Measurements from ENCODE around the gene DPYD.

Gene DPYD

DNA sequence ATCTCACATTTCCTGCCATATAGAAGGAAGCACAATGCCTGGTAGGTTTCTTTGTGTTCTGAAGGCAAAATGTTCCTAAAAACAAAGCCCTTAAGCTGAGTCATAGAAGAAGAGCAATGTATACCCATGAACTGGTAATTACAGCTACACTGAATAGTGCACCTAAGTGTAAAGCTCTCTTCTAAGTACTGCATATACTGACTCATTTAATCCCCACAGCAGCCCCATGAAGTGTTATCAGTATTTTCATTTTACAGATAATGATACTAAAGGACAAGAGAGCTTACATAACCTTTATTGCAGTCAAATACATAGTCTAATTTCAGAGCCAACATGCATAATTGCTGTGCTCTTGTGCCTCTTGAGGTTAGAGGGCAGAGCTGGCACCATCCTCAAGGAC lies 239.9 kb downstream of the DPYD start:
- DNase-seq, result no peak

DNA sequence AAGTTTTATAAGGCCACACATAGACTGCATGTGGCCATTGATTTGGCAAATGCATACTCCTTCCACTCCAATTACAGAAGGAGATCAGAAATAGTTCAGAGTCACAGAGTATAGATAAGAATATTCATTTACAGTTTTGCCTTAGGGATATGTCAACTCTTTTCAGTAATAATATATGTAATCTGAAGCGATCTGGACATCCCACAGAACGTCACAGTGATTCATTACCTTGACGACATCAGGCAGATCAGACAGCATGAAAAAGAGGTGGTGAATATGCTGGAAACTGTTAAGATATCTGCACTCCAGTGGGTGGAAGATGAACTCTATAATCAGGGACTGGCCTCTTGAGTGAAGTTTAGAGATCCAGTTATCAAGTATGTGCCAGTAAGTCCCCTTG lies 240.4 kb downstream of the DPYD start:
- DNase-seq, result no peak

DNA sequence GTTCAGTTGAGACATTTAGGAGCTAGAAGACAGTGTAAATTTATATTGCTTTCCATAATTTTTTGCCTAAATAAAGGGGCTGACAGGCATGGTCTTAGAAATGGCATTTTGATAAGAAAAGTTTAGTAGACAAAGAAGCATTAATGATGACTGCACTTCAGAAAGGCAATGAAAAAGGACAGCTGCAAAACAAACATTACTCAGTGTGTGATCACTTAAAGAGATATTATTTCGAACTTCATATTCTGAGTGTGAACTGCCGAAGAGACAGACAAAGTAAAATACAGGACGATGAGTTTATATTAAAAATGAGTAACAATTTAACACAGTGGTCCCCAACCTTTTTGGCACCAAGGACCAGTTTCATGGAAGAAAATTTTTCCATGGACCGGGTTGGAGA lies 243.1 kb downstream of the DPYD start:
- DNase-seq, result no peak

DNA sequence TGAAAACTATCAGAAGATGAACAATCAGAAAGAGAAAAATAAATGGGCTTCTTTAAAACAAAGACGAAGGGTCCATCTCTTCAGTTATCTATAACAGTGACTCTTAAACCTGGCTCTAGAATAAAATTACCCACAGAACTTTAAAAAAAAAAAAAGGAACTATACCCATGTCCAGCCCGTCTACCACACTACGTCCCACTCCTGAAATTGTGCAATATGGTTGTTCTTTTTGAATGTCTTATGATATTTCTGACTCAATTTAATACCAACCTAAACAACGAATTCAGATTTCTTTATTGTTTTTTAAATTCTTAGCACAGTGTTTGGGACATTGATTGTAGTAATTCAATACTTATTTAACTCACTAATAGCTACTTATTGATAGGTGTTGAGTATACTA lies 246.3 kb downstream of the DPYD start:
- no peak for DNase-seq

DNA sequence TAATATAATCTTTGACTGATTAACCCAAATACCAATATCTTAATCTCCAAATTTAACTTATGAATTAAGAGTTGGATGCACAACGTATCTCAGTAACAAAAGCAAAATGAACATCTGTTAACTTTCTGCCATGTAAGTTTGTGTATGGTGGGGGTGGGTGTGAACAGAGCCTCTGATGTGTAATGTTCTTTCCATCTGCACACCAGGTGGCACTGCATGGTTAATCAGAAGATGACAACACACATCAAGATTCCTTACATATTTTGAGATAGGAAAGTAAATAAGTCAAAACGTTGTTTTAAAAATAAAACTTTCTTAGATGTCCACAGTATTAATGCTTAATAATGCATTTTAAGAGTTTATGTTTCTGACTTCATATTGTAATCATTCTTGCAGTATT lies 251.9 kb downstream of the DPYD start:
- no peak for DNase-seq

DNA sequence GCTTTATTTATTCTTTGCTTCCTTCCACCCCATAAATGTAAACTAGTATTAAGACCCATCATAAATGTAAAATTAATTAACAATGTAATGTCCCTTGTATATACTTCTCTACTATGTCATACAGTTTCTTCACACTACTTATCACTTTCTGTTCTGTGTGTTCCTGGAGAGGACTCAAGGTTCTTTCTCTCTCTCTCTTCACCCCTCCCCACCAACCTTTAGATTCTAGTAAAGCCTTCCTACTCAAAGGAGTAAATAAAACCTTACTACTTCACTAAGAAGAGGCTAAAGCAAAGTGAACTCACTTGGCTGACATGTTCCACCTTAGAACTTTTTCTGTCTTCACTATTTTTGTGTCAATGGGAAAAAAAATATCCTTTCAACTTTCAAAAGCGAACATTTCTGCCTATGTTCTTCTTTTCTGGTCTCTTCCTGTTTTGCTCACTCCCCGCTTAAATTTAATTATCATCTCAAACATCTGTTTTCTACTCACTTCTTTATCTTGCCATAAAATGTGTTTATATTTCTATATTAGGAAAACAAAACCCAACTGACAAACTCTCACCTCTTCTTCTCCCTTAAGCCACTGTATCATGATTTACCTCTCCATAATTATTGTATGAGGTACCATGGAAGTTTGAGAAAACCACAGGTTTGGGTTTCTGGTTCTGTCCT lies 260.3 kb downstream of the DPYD start:
- no peak for DNase-seq

DNA sequence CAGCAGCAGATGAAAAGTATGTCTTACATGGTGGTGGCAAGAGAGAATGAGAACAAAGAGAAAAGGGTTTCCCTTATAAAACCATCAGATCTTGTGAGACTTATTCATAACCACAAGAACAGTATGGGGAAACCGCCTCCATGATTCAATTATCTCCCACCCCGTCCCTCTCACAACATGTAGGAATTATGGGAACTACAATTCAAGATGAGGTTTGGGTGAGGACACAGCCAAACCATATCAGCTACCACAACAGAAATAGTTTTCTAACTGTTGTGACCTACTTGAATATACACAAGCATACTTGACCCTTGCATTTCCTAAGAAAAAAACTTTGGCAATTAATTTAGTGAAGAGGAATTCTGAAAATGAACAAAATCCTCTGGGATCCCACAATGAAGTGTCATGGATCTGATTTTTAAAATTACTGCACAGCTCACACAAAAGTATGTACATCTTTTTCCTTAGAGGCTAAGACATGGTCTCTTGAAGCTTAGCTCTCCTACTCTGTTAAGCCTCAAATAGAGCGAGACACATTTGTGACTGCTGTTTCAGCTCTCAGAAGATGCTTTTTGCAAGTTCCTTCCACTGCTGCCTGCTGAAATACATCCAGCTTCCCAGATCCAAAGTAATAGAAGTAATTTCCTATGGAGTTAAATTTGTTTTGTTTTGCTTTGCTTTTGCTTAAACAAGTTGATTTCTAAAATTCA lies 265.8 kb downstream of the DPYD start:
- no peak for DNase-seq

DNA sequence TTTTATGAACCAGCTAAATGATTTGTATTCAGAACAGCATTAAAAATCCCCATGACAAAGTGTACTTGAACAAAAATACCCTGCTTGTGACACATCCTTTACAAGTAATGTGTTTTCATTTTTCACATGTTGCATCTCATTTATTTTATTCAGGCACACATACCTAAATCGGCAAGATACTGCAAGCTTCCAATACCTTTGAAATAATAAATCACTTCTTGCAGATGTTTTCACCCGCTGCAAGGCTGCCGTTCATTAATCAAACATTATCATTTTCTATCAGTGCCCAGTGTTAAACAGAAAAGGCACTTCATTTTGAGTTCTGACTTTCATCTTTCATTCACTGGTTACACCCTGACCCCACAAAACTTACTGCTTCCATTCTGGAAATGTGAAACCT lies 269.6 kb downstream of the DPYD start:
- DNase-seq, result no peak

DNA sequence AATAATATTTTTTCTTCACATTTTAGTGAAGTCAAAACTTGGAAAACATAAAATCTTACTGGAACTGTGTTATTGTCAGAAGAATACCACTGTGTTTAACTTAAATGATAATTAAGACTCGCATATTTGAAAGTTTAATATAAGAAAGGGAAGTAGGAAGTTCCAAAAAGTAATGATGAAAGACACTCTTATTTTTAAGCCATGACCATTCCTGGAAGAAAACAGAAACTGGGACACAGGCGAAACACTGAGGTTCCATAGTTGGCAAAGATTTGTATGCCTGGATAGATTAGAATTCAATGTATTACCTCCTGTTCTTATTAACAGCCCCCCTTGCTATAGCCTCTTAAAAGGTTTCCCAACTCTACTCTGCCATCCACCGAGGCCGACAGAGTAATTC lies 271.2 kb downstream of the DPYD start:
- no peak for DNase-seq

DNA sequence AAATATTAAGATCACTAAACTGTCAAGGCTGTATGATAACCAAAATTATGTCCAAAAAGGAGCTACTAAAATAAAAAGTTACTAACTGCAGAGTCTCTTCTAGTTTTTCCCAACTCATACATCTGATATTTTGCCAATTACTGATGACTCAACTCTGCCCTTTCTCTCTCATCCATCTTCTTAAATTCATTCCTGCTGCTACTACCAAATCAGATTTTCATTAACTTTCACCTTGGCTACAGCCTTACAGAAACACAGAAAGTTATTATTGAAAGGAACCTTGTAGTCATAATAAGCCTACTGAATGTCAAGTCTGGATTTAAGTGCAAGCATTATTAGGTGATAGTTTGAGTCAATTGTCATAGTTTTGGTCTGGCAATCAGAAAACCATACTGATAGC lies 273.1 kb downstream of the DPYD start:
- no peak for DNase-seq

DNA sequence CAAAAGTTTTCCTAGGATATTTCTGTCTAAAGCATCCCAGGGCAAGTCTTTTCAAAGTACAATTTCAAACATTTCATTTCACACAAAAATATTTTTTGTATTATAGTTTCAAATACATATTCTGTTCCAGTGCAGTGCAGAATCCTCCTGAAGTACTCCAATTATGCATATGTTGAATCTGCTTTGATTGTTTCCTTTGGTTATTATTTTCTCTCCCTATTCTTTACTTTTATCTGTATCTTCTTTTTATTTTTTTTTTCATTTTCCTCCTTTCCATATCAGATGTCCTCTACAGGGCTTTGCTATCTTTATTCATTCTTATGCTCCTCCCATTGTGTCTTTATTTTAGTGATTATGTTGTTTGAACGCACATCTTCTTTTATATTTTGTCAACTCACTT lies 274.8 kb downstream of the DPYD start:
- no peak for DNase-seq

DNA sequence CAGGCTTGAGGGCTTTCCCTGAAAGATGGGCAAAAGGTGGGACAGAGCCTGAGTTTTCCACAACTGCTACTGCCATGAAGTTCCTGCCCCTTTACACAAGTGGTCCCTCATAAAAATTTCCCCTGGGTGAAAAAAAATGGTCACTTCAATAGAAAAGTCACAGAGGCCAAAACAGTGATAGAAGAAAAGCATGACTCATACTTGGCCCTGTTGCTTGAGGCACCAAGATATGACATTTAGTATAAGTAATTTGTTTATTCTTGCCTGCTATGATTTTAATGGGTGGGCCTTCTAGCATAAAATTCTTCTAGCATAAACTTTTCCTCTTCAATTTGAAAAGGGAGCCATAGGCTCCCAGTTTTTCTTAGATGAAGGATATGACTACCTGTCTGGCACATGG lies 280.2 kb downstream of the DPYD start:
- DNase-seq, result no peak

DNA sequence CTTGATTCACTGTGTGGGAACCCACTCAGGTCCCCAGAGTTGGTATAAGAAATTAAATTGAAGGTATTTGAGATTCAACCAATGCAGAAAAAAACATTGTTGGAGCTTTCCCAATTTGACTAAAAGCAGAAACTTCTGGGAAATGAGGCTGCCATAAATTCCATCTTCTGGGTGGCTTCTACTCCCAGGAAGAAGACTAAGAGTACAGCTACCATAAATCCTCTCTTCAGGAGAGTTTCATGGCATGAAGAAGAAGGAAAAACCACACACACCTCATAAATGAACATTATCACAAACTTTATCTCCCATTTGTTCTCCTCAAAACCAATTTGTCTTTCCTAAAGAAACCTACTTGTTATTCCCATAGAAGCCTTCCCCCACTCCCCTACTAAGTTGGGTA lies 283.9 kb downstream of the DPYD start:
- DNase-seq, result no peak

DNA sequence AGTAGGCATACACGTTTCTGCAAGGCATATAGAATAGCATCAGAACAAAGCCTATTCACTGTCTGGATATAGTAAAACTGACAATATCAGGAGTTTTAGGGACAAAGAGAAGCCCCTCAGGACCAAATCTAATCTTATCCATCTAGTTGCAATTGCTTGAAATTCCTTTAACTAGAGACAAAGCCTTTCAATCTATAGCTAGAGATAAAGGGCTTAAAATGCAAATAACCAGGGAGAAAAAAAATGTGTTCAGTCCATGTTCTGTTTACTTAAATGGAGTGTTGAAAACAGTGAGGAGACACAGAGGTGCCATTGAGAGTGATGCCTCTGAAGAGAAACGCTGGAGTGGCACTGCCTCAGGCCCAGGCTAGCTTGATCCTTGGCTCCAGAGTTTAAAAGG lies 286.1 kb downstream of the DPYD start:
- no peak for DNase-seq

DNA sequence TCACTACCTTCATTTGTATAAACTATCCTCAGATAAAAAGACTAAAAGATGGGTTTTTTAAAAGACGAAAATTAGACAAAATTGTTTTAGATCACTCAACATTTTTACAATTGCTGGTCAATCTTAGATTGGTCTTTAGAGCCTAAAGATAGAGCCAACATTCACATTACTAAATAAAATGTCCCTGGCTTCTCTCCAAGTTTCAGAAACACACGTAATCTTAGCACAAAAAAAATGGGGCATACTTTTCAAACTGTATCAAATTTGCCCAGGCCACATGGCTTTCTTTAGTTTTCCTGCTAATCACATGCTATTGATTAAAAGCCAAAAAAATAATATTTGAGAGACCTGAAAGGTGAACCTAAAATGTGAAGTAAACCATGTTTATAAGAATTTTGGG lies 288.1 kb downstream of the DPYD start:
- no peak for DNase-seq

DNA sequence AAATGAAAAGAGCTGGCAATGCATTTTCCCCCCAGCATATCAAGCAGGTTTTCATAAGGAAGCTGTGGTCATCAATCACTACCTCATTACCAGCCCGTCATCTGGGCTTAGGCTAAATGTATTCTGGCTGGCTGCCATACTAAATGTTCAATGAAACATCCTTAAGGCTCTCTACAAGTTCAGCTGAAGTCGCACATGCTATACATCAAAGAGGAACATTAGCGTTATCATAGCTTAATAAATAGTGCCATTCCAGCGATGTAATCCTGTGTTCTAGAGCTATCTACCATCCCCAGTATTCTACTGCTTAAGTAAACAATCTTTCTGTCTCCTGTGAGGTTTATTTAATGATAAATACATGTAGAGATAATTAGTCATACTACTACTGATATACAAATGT lies 288.8 kb downstream of the DPYD start:
- DNase-seq, result no peak

DNA sequence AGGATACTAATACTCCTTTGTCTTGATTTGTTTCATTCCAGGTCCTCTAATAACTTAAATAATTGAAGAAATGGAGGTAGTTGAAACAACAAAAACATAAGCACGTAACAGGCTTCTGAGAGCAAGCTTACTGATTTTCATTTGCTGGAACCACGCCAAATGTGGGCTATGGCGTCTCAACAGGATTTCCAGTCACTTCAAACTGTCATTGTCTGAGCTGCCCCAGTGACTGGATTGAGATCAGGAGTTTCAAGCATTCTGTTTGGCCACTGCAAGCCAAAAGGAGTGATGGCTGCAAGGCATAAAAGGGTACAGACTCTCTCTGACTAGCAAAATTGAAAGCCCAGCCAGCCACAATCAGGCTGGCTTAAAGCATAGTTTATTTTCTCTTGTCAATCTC lies 289.9 kb downstream of the DPYD start:
- DNase-seq, result no peak

DNA sequence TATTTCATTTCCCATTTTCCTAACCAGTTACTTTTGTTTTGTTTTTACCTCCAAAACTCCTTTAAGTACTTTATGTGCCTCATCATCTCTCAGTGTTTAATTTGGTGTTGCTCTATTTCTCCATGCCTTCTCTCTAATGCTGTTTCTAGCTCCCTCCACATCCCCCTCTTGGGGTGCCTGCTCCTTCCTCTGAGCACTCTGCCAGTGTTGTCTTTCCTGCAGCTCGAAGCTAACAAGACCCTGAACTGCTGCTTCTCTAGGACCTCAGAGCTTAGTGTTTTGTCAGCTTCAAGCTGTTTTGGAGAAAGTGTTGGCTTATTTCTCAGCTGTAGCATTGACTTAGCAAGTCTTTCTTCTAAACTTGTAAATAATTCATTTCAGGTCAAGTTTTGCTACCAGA lies 290.6 kb downstream of the DPYD start:
- no peak for DNase-seq

DNA sequence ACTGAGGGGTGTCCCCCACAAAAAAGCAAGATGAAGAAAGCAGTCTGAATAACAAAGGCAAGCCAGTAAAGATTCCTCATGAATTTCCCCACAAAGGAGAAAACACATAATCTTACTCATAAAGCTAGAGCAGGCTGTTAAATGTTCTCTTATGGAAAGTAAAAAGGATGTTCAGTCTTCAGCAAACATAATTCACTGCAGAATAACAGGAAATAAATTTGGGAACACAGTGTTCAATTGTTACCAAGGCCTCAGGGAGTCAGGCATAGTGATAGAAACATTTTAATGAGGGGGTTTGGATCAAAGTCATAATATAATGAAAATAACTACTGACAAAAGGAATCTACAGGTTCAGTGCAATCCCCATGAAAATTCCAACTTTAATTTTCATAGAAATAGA lies 297.6 kb downstream of the DPYD start:
- DNase-seq, result no peak

DNA sequence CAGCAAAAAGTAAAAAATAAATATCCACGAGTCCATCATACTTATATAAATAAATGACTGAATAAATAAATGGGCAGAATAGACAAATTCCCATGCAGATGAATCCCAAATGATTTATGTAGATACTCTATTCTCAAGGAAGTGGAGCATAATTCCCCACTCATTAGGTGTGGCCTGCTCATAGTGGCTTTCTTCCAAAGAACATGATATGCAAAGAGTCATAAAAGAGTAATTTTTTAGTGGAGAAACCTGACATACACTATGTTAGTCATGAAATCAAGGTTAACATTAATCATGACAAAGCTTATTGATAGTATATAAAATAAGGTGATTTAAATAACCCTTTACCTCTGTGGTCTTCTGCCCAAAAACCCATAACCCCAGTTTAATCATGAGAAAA lies 298.9 kb downstream of the DPYD start:
- no peak for DNase-seq

DNA sequence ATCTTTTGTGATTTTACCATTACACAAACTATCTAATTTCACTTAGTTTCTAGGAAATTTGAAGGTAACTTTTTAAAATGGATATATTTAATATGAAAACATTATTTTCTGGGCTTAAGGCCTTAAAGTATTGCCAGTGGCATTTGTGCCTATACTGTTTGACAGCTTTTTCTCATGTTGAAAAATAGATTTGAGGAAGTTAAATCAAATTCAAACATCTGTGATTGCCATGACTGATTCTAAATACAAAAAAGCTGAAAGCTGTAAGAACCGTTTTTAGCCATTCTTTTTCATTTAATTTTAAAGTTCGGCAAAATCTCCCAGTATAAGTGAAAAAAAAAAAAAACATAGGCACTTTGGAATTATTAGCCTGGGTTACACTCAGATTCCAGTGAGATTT lies 301.1 kb downstream of the DPYD start:
- no peak for DNase-seq

DNA sequence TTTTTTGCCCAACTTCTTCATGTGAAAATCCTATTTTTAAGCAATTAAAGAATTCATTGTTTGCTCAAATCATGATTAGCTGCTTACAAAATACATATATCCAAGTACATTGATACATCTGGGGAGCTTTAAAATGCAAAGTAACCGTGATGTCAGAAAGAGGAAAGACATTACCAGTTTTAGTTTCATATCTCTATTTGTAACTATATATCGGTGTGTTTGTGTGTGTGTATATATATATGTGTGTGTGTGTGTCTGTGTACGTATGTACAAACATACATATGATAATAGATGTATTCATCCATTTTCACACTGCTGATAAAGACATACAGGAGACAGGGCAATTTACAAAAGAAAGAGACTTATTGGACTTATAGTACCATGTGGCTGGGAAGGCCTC lies 310.1 kb downstream of the DPYD start:
- no peak for DNase-seq

DNA sequence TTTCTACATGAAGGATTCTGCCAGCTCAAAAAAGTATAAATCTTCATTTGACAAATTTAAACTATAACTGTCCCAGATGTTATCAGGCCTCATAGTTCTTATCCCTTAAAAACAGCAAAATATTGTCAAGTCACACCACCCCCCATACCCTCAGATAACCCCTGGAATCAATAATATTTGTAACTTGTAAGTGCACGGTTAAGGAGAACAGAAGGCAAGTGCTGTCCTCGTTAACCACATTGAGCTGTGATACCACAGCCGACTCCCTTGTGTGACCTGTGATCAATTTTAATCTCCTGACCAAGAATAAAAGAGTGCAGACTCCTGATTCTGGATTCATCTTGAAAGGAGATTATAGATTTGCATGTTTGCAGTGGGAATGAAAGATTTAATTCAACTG lies 310.7 kb downstream of the DPYD start:
- DNase-seq, result no peak

DNA sequence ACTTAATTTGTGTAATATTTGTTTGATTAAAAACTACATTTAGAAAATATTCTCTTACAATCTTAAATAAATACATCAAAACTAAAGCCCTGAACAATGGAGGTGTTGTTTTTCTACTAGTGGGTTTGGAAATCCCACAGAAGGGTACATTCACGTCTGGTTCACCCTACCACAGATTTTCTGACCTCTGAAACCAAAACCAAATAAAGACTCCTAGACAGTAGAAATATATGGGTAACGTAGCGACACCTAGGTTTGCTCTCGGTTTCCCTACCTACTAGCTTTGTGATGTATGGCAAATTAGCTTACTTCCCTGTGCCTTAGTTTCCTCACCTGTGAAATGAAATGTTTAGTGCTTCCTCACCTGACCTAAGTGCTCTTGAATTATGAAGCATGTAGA lies 312.6 kb downstream of the DPYD start:
- no peak for DNase-seq

DNA sequence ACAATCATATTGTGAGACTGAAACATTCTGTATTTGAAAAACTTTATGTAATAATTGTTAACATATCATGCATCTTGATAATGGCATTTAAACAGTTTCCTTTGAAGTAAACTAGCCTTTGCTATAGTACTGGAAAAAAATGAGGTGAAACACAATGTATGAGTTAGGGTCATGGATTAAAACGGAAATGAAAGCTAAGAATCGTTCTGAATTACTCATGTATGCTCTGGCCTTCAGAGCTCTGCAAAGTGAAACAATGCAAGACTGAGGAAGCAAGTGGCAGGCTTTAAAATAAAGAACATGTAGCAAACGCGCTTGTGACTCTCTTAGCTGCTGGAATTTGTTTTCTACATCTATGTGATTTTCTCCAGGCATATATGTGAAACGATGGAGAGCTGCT lies 317.1 kb downstream of the DPYD start:
- no peak for DNase-seq
